K562 (cell line): ENCODE measurements around the gene P3H1. TPM values are rescaled to one million over a fixed set of nuclear protein-coding genes. Genes with fewer than 3 reads are reported as not detected.
A peak's percentile ranks its signal among the peaks of the same experiment; 100 is the strongest.

Experiments used
- ATF3 ChIP-seq, 2 experiments: fragments of 450-650 bp in 1 of 2; sonication (generic) in 1 of 2; formaldehyde crosslinking in 1 of 2; IDR thresholded peaks in 1 of 2; conservative IDR thresholded peaks in 1 of 2; 2 replicates each; pipeline versions ENCODE4 v1.6.1 to v1.8.1; 2016 to 2023; ENCODE audit warnings: mild to moderate bottlenecking in 2 of 2, moderate library complexity in 2 of 2, inconsistent platforms in 1 of 2, missing genetic modification reagents in 1 of 2
- BCL6 ChIP-seq: fragments of 250-450 bp; sonication (Bioruptor Pico); IDR thresholded peaks from 2 replicates; pipeline ENCODE4 v1.4.0; 2020
- BRD9 ChIP-seq: fragments of 450-650 bp; IDR thresholded peaks from 2 replicates; pipeline ENCODE4 v1.6.1; 2018; ENCODE audit warnings: low read depth; ENCODE audit not compliant: partially characterized antibody
- E2F3 ChIP-seq: fragments of 250-450 bp; sonication (Bioruptor Pico); IDR thresholded peaks from 2 replicates; pipeline ENCODE4 v1.4.0; 2020; ENCODE audit warnings: mild to moderate bottlenecking
- E2F6 ChIP-seq, 2 experiments: IDR thresholded peaks; 2 replicates each; pipeline ENCODE4 v1.6.1; 2011; ENCODE audit warnings: borderline replicate concordance in 1 of 2, control low read depth in 1 of 2, low read depth in 1 of 2, low read length in 1 of 2, mild to moderate bottlenecking in 1 of 2, mixed read lengths in 1 of 2, moderate library complexity in 1 of 2; ENCODE audit not compliant: insufficient read depth in 1 of 2, insufficient read length in 1 of 2, poor library complexity in 1 of 2, severe bottlenecking in 1 of 2; ENCODE audit errors: extremely low read depth in 1 of 2
- HMGN3 ChIP-seq: IDR thresholded peaks from 2 replicates; pipeline ENCODE4 v1.6.1; 2011; ENCODE audit warnings: borderline replicate concordance, low read depth, mild to moderate bottlenecking, mixed read lengths, low read length; ENCODE audit not compliant: insufficient read length; ENCODE audit errors: extremely low read depth
- JUNB ChIP-seq: fragments of 450-650 bp; formaldehyde crosslinking; conservative IDR thresholded peaks from 2 replicates; pipeline ENCODE4 v1.4.0; 2020; ENCODE audit warnings: mild to moderate bottlenecking
- MEF2A ChIP-seq: IDR thresholded peaks from 2 replicates; pipeline ENCODE4 v1.6.1; 2011; ENCODE audit warnings: low read depth, mild to moderate bottlenecking, low read length, moderate library complexity; ENCODE audit not compliant: control insufficient read depth
- MLX ChIP-seq, 2 experiments: fragments of 450-650 bp in 1 of 2; sonication (generic) in 1 of 2; formaldehyde crosslinking; conservative IDR thresholded peaks; 2 replicates each; pipeline versions ENCODE4 v1.4.0 to v1.8.1; 2020 to 2022; ENCODE audit warnings: mild to moderate bottlenecking in 1 of 2, missing genetic modification reagents in 1 of 2
- PATZ1 ChIP-seq: fragments of 250-450 bp; sonication (Bioruptor Pico); IDR thresholded peaks from 2 replicates; pipeline ENCODE4 v1.5.0; 2020; ENCODE audit warnings: mild to moderate bottlenecking, borderline replicate concordance
- RBBP5 ChIP-seq: fragments of 200-600 bp; sonication (generic); IDR thresholded peaks from 2 replicates; pipeline ENCODE4 v1.6.1; 2012; ENCODE audit warnings: borderline replicate concordance, mild to moderate bottlenecking, low read length, control low read depth, inconsistent platforms; ENCODE audit not compliant: insufficient read depth, poor library complexity, severe bottlenecking
- RBM14 ChIP-seq: fragments of 200-400 bp; formaldehyde crosslinking; IDR thresholded peaks from 2 replicates; pipeline ENCODE4 v1.6.1; 2018; ENCODE audit warnings: low read depth, mild to moderate bottlenecking, low read length, moderate library complexity, borderline replicate concordance; ENCODE audit not compliant: insufficient read depth
- SAFB ChIP-seq: fragments of 200-400 bp; formaldehyde crosslinking; IDR thresholded peaks from 2 replicates; pipeline ENCODE4 v1.6.1; 2017; ENCODE audit warnings: low read depth, low read length, borderline replicate concordance
- SIN3A ChIP-seq, 2 experiments: fragments of 150-350 bp in 1 of 2; IDR thresholded peaks; 2 replicates each; pipeline ENCODE4 v1.6.1; 2011 to 2016; ENCODE audit warnings: borderline replicate concordance in 2 of 2, low read depth in 2 of 2, low read length in 2 of 2, mild to moderate bottlenecking in 2 of 2, moderate library complexity in 2 of 2; ENCODE audit not compliant: control insufficient read depth in 1 of 2
- STAT5A ChIP-seq: IDR thresholded peaks from 2 replicates; pipeline ENCODE4 v1.6.1; 2012; ENCODE audit warnings: low read length, inconsistent platforms, borderline replicate concordance
- TEAD1 ChIP-seq, 2 experiments: fragments of 450-650 bp in 1 of 2; sonication (generic) in 1 of 2; formaldehyde crosslinking; IDR thresholded peaks; 2 replicates each; pipeline versions ENCODE4 v1.4.0 to v1.8.0; 2020 to 2022; ENCODE audit warnings: mild to moderate bottlenecking in 2 of 2, missing genetic modification reagents in 1 of 2
- ZNF124 ChIP-seq: sonication (generic); formaldehyde crosslinking; IDR thresholded peaks from 2 replicates; pipeline ENCODE4 v1.8.1; 2022; ENCODE audit warnings: missing genetic modification reagents
- ZNF696 ChIP-seq: fragments of 250-450 bp; sonication (Bioruptor Pico); conservative IDR thresholded peaks from 2 replicates; pipeline ENCODE4 v1.4.0; 2020; ENCODE audit warnings: mild to moderate bottlenecking, moderate library complexity
- polyA plus RNA-seq, 8 experiments: library from polyadenylated mRNA; depleted of rRNA in 4 of 8; stranded (reverse) in 5 of 8; unstranded in 3 of 8; fragments of >200 nt; fragmentation: Nextera tagmentation in 2 of 8; fragmentation: Illumina TruSeq in 1 of 8; extraction: Ambion mirVana in 2 of 8; extraction: Trizol in 1 of 8; gene quantifications; 2 replicates each; pipeline versions ENCODE4 v1.2.1 to v1.2.3, GENCODE V29; 2011 to 2014; ENCODE audit warnings: inconsistent platforms in 1 of 8, missing spikeins in 1 of 8
- total RNA-seq, 7 experiments: library from RNA; depleted of rRNA in 6 of 7; stranded (reverse); fragments of >200 nt in 6 of 7; fragmentation: Illumina TruSeq in 2 of 7; extraction: Trizol in 2 of 7; gene quantifications; 2 replicates each; pipeline versions ENCODE4 v1.2.1 to v1.2.3, GENCODE V29; 2011 to 2021; ENCODE audit warnings: low replicate concordance in 1 of 7

P3H1 gene
- total and polyA plus RNA-seq, 9 of the 15 experiments (the other 6 are each of a cell fraction or from before 2014, with no cell fraction given): 1.7 to 81.7 (median 45.7) TPM

- peak; percentile 92 for TF ChIP-seq RBBP5
- TF ChIP-seq PATZ1 (CRISPR knock-in tag): no peak
- no peak for TF ChIP-seq JUNB
- 0 out of 4 replicates have a peak, but pooled peaks of 1 of the 2 experiments have one; percentile 88 for TF ChIP-seq TEAD1 (CRISPR knock-in tag; IDR thresholded peaks at IDR 0.05)
- TF ChIP-seq SIN3A (IDR thresholded peaks at IDR 0.05; ENCODE audit: borderline replicate concordance in 2 of 2, control insufficient read depth in 1 of 2, low read depth in 2 of 2, low read length in 2 of 2): peak; percentile 60 to 71; a peak in 2 of 4 replicates
- TF ChIP-seq STAT5A: no peak
- TF ChIP-seq SAFB: no peak
- TF ChIP-seq BCL6 (CRISPR knock-in tag): no peak
- peak in 1 of 2 experiments; percentile 56 for TF ChIP-seq E2F6 (IDR thresholded peaks at IDR 0.05; ENCODE audit: borderline replicate concordance in 1 of 2, extremely low read depth in 1 of 2, insufficient read depth in 1 of 2, insufficient read length in 1 of 2, low read depth in 1 of 2, low read length in 1 of 2, poor library complexity in 1 of 2, severe bottlenecking in 1 of 2)
- TF ChIP-seq MEF2A: no peak
- no peak for TF ChIP-seq ATF3 (IDR thresholded peaks at IDR 0.05)
- TF ChIP-seq ATF3 (CRISPR knock-in tag; conservative IDR thresholded peaks at IDR 0.05): no peak
- TF ChIP-seq RBM14: 0 out of 2 replicates have a peak, but pooled peaks have one; percentile 74
- TF ChIP-seq MLX (CRISPR knock-in tag; conservative IDR thresholded peaks at IDR 0.05): no peak
- TF ChIP-seq BRD9: no peak
- peak; percentile 38; the same call in 1 of the 2 replicates for TF ChIP-seq ZNF124 (CRISPR knock-in tag)
- TF ChIP-seq E2F3 (CRISPR knock-in tag): peak; percentile 66; the same call in 1 of the 2 replicates
- TF ChIP-seq ZNF696: no peak
- peak; percentile 26 for TF ChIP-seq HMGN3
Observed at GRCh38 chr1:42766741-42767509, at the start of gene P3H1, which contains the start of gene C1orf50 (continued).
